ENCODE results near the gene SEMA7A. TPM values are rescaled to one million over a fixed set of nuclear protein-coding genes. Genes with fewer than 3 reads are reported as not detected.

SEMA7A gene
- total and polyA plus RNA-seq, 9 of the 15 experiments (the other 6 are each of a cell fraction or from before 2014, with no cell fraction given), result 0.04 to 8.2 (median 5.4) TPM; not detected in 1

GRCh38 chr15:74381190-74381453 is 52.6 kb downstream of the SEMA7A start:
- in situ Hi-C loops (cut with MboI), result no loop called here
- H3K27ac ChIP-seq (ENCODE audit: extremely low read depth, low read depth, low read length), result no peak overlapping the region
- H2AFZ ChIP-seq (ENCODE audit: low read depth, low read length), result no peak overlapping the region
- TF ChIP-seq ZNF239 (CRISPR knock-in tag; IDR thresholded peaks at IDR 0.05) (peak; percentile 19; the same call in 1 of the 2 replicates), HDAC6 (IDR thresholded peaks at IDR 0.05; ENCODE audit: low read depth, low read length) (no peak), ZFP36 (IDR thresholded peaks at IDR 0.05; ENCODE audit: low read depth, low read length, partially characterized antibody) (peak; percentile 69)
- ATAC-seq, result no peak
- H3K27me3 ChIP-seq (ENCODE audit: control insufficient read depth in 2 of 2, insufficient read depth in 2 of 2, low read length in 2 of 2), result no peaks in the 10 kb centered on the region
- ChIA-PET POLR2A (interaction anchor here (0.6 kb wide), 1 partner anchor 48 kb away, joined by 3 read pairs; no protein-coding TSS in a partner anchor), CTCF (ENCODE audit: low intra/inter-chr PET ratio) (interaction anchor here (0.9 to 5.9 kb wide), 3 partner anchors 55 to 109 kb away, joined by 5 to 102 read pairs (median 19); no protein-coding TSS in a partner anchor)
- no peaks in the 10 kb centered on the region for H4K20me1 ChIP-seq (replicated peaks; ENCODE audit: control insufficient read depth, insufficient read depth, low read length)
- no peak overlapping the region for H3K4me2 ChIP-seq (ENCODE audit: insufficient read depth, low read length)
- intact Hi-C loops (cut with micrococcal nuclease), result no loop called here
- no TSS peak for BruUV-seq (replicated peaks)
- no peak overlapping the region for H3K9ac ChIP-seq (ENCODE audit: insufficient read depth in 1 of 2, low read depth in 2 of 2, low read length in 2 of 2)
- 24% methylated on average over 2 of the region's 2 CpGs for WGBS (ENCODE audit: insufficient coverage, low coverage, missing lambda C conversion rate)
- H3K9me1 ChIP-seq (ENCODE audit: control insufficient read depth, insufficient read depth, low read length), result no peaks in the 10 kb centered on the region
- H3K4me3 ChIP-seq, result no peak overlapping the region
- H3K79me2 ChIP-seq (ENCODE audit: control insufficient read depth, insufficient read depth, low read length), result no peaks in the 10 kb centered on the region
- DNase-seq (ENCODE audit: extremely low read depth in 1 of 4, low spot score in 3 of 4), result no peak
- H3K4me1 ChIP-seq (replicated peaks in 1 of 2; ENCODE audit: control insufficient read depth in 2 of 2, insufficient read depth in 2 of 2, low read length in 2 of 2), result peaks cover 18 to 37% of the 10 kb centered on the region in 2 experiments
- no peaks in the 10 kb centered on the region for H3K9me3 ChIP-seq (replicated peaks; ENCODE audit: control insufficient read depth, insufficient read depth, low read depth, low read length)
- no peaks in the 10 kb centered on the region for H3K36me3 ChIP-seq (ENCODE audit: control insufficient read depth, insufficient read depth, low read length)
- FAIRE-seq, result peak; percentile 35

- H3K9ac ChIP-seq (ENCODE audit: insufficient read depth in 1 of 2, low read depth in 2 of 2, low read length in 2 of 2), result peak overlapping the region in 1 of 2 experiments; percentile 6; a peak in 1 of 4 replicates
- no peaks in the 10 kb centered on the region for H3K36me3 ChIP-seq (ENCODE audit: control insufficient read depth, insufficient read depth, low read length)
- POLR2A ChIA-PET, result interaction anchor here (0.6 to 0.7 kb wide), 2 partner anchors 48 to 70 kb away, joined by 3 read pairs; no protein-coding TSS in a partner anchor
- no peaks in the 10 kb centered on the region for H3K9me1 ChIP-seq (ENCODE audit: control insufficient read depth, insufficient read depth, low read length)
- H3K4me3 ChIP-seq, result no peak overlapping the region
- intact Hi-C loops (cut with micrococcal nuclease) (no loop called here), in situ Hi-C loops (cut with MboI) (no loop called here)
- H4K20me1 ChIP-seq (replicated peaks; ENCODE audit: control insufficient read depth, insufficient read depth, low read length), result no peaks in the 10 kb centered on the region
- H3K27ac ChIP-seq (ENCODE audit: extremely low read depth, low read depth, low read length), result no peak overlapping the region
- DNase-seq (ENCODE audit: extremely low read depth in 1 of 4, low spot score in 3 of 4) (no peak), ATAC-seq (no peak), FAIRE-seq (no peak)
- BruUV-seq (replicated peaks), result no TSS peak
- no peak overlapping the region for H3K4me2 ChIP-seq (ENCODE audit: insufficient read depth, low read length)
- no peaks in the 10 kb centered on the region for H3K79me2 ChIP-seq (ENCODE audit: control insufficient read depth, insufficient read depth, low read length)
- no peak overlapping the region for H2AFZ ChIP-seq (ENCODE audit: low read depth, low read length)
- CTCF ChIA-PET (ENCODE audit: low intra/inter-chr PET ratio), result interaction anchor here (0.9 to 5.9 kb wide), 2 partner anchors 55 to 58 kb away, joined by 5 to 102 read pairs; no protein-coding TSS in a partner anchor
- peaks cover 18 to 32% of the 10 kb centered on the region in 2 experiments for H3K4me1 ChIP-seq (replicated peaks in 1 of 2; ENCODE audit: control insufficient read depth in 2 of 2, insufficient read depth in 2 of 2, low read length in 2 of 2)
- H3K27me3 ChIP-seq (ENCODE audit: control insufficient read depth in 2 of 2, insufficient read depth in 2 of 2, low read length in 2 of 2), result no peaks in the 10 kb centered on the region
- H3K9me3 ChIP-seq (replicated peaks; ENCODE audit: control insufficient read depth, insufficient read depth, low read depth, low read length), result no peaks in the 10 kb centered on the region
- whole genome bisulfite sequencing (ENCODE audit: insufficient coverage, low coverage, missing lambda C conversion rate), result 12% methylated on average over 8 of the region's 12 CpGs
- TF ChIP-seq ADNP (tag; IDR thresholded peaks at IDR 0.05) (0 out of 2 replicates have a peak, but pooled peaks have one; percentile 42), ZNF707 (CRISPR knock-in tag; conservative IDR thresholded peaks at IDR 0.05) (no peak), ARID1B (IDR thresholded peaks at IDR 0.05) (0 out of 2 replicates have a peak, but pooled peaks have one; percentile 20), DPF2 (IDR thresholded peaks at IDR 0.05) (peak; percentile 24; the same call in 1 of the 2 replicates), PTTG1 (tag; IDR thresholded peaks at IDR 0.05; ENCODE audit: low read depth) (no peak), KDM1A (IDR thresholded peaks at IDR 0.05) (peak; percentile 21 to 34; a peak in 1 of 4 replicates), NR1H2 (CRISPR knock-in tag; IDR thresholded peaks at IDR 0.05) (no peak), JUND (IDR thresholded peaks at IDR 0.05; ENCODE audit: borderline replicate concordance, low read depth, low read length) (peak; percentile 67), JUND (tag; IDR thresholded peaks at IDR 0.05; ENCODE audit: borderline replicate concordance, low read depth, low read length) (peak; percentile 60; the same call in 2 of the 3 replicates), KAT7 (CRISPR knock-in tag; IDR thresholded peaks at IDR 0.05; ENCODE audit: borderline replicate concordance) (no peak), ATF3 (IDR thresholded peaks at IDR 0.05) (peak; percentile 85), ATF3 (CRISPR knock-in tag; conservative IDR thresholded peaks at IDR 0.05) (no peak), EGR1 (conservative IDR thresholded peaks at IDR 0.05) (peak; percentile 74)
These were observed 53.2 kb downstream of the SEMA7A start for GRCh38 chr15:74380361-74381189.

Data from K562 (cell line).